GM23338 (cell line): Measurements from ENCODE around the gene TRPM2. TPM values are rescaled to one million over a fixed set of nuclear protein-coding genes. Genes with fewer than 3 reads are reported as not detected.

ENCODE experiments used
- ATAC-seq: fragments of 200-7000 bp; cut with Tn5 transposase; 3 replicates; pipeline ENCODE4 v1.9.1; 2020
- DNase-seq: peaks from one replicate; pipeline ENCODE4 v3.0.0-alpha.2; 2015; ENCODE audit warnings: low spot score
- H2AFZ ChIP-seq: fragments of 200-600 bp; sonication (generic); 2 replicates; pipeline ENCODE4 v1.8.0; 2016; ENCODE audit warnings: antibody characterized with exemption, mild to moderate bottlenecking, moderate library complexity
- H3F3A ChIP-seq: fragments of 200-600 bp; sonication (generic); replicated peaks from 2 replicates; pipeline ENCODE4 v1.8.0; 2017; ENCODE audit warnings: antibody characterized with exemption, mixed run types, low read depth
- H3K27ac ChIP-seq: fragments of 200-600 bp; sonication (generic); 2 replicates; pipeline ENCODE4 v1.6.1; 2016; ENCODE audit warnings: low read depth
- H3K27me3 ChIP-seq: fragments of 200-600 bp; sonication (generic); 2 replicates; pipeline ENCODE4 v1.8.0; 2016; ENCODE audit warnings: mild to moderate bottlenecking, mixed run types, moderate library complexity; ENCODE audit not compliant: insufficient read depth
- H3K36me3 ChIP-seq: fragments of 200-600 bp; sonication (generic); 2 replicates; pipeline ENCODE4 v1.8.0; 2016; ENCODE audit warnings: mild to moderate bottlenecking; ENCODE audit not compliant: insufficient read depth
- H3K4me1 ChIP-seq: fragments of 200-600 bp; sonication (generic); 2 replicates; pipeline ENCODE4 v1.8.0; 2016; ENCODE audit warnings: mild to moderate bottlenecking, moderate library complexity; ENCODE audit not compliant: insufficient read depth
- H3K4me2 ChIP-seq: fragments of 200-600 bp; sonication (generic); 2 replicates; pipeline ENCODE4 v1.7.1; 2017; ENCODE audit warnings: mixed run types
- H3K4me3 ChIP-seq: fragments of 200-600 bp; sonication (generic); 2 replicates; pipeline ENCODE4 v1.6.1; 2016; ENCODE audit warnings: mixed run types
- H3K79me2 ChIP-seq: fragments of 200-600 bp; sonication (generic); replicated peaks from 2 replicates; pipeline ENCODE4 v1.8.0; 2017; ENCODE audit warnings: mild to moderate bottlenecking; ENCODE audit not compliant: insufficient read depth
- H3K9me2 ChIP-seq: fragments of 200-600 bp; sonication (generic); 2 replicates; pipeline ENCODE4 v1.8.0; 2017; ENCODE audit not compliant: insufficient read depth
- H4K20me1 ChIP-seq: fragments of 200-600 bp; sonication (generic); replicated peaks from 2 replicates; pipeline ENCODE4 v1.8.0; 2017; ENCODE audit warnings: mild to moderate bottlenecking; ENCODE audit not compliant: insufficient read depth
- H3K27ac Mint-ChIP-seq: 2 replicates; pipeline ENCODE4 v1.8.0; 2020; ENCODE audit warnings: inconsistent platforms, mild to moderate bottlenecking, moderate library complexity, mixed read lengths
- H3K27me3 Mint-ChIP-seq: 3 replicates; pipeline ENCODE4 v1.8.0; 2022; ENCODE audit warnings: low read depth, mild to moderate bottlenecking, moderate library complexity, mixed read lengths, inconsistent platforms; ENCODE audit not compliant: insufficient read depth, poor library complexity
- H3K36me3 Mint-ChIP-seq: 3 replicates; pipeline ENCODE4 v1.8.0; 2021; ENCODE audit warnings: low read depth, mild to moderate bottlenecking, inconsistent platforms, moderate library complexity, mixed read lengths
- H3K4me1 Mint-ChIP-seq: 3 replicates; pipeline ENCODE4 v1.8.0; 2020; ENCODE audit warnings: mild to moderate bottlenecking, inconsistent platforms, mixed read lengths
- H3K4me3 Mint-ChIP-seq: 3 replicates; pipeline ENCODE4 v1.8.0; 2021; ENCODE audit warnings: moderate library complexity, mild to moderate bottlenecking, inconsistent platforms, mixed read lengths
- H3K9me3 Mint-ChIP-seq: 3 replicates; pipeline ENCODE4 v1.8.0; 2020; ENCODE audit warnings: moderate library complexity, mild to moderate bottlenecking, inconsistent platforms, mixed read lengths
- CREB1 ChIP-seq: fragments of 250-450 bp; sonication (Bioruptor Pico); IDR thresholded peaks from 2 replicates; pipeline ENCODE4 v1.5.0; 2020; ENCODE audit warnings: low read depth, mild to moderate bottlenecking, moderate library complexity
- CTCF ChIP-seq, 2 experiments: fragments of 200-600 bp in 1 of 2; sonication (generic) in 1 of 2; conservative IDR thresholded peaks; 2 replicates each; pipeline versions ENCODE4 v1.5.1 to v1.6.1; 2016 to 2017; ENCODE audit warnings: antibody characterized with exemption in 2 of 2, low read depth in 2 of 2, mild to moderate bottlenecking in 2 of 2, moderate library complexity in 1 of 2
- ETS1 ChIP-seq: IDR thresholded peaks from 2 replicates; pipeline ENCODE4 v1.6.1; 2016; ENCODE audit warnings: antibody characterized with exemption
- EZH2 ChIP-seq: fragments of 200-600 bp; sonication (generic); IDR thresholded peaks from one replicate; pipeline ENCODE4 v1.8.0; 2017; ENCODE audit warnings: antibody characterized with exemption, mild to moderate bottlenecking, low read depth; ENCODE audit not compliant: unreplicated experiment
- EZH2phosphoT487 ChIP-seq: fragments of 200-600 bp; sonication (generic); IDR thresholded peaks from one replicate; pipeline ENCODE4 v1.8.1; 2018; ENCODE audit warnings: antibody characterized with exemption; ENCODE audit not compliant: unreplicated experiment
- NANOG ChIP-seq: IDR thresholded peaks from 2 replicates; pipeline ENCODE4 v1.6.1; 2016; ENCODE audit warnings: antibody characterized with exemption, borderline replicate concordance
- POLR2AphosphoS5 ChIP-seq: IDR thresholded peaks from 2 replicates; pipeline ENCODE4 v1.6.1; 2016; ENCODE audit warnings: antibody characterized with exemption, low read depth
- ZNF331 ChIP-seq: fragments of 250-450 bp; sonication (Bioruptor Pico); IDR thresholded peaks from 2 replicates; pipeline ENCODE4 v1.5.0; 2020; ENCODE audit warnings: low read depth, mild to moderate bottlenecking, moderate library complexity
- ZNF462 ChIP-seq: fragments of 250-450 bp; sonication (Bioruptor Pico); IDR thresholded peaks from 2 replicates; pipeline ENCODE4 v1.5.0; 2020; ENCODE audit warnings: mild to moderate bottlenecking, moderate library complexity
- polyA plus RNA-seq: library from polyadenylated mRNA; unstranded; fragments of >200 nt; fragmentation: Nextera tagmentation; extraction: Ambion mirVana; gene quantifications from 2 replicates; pipeline ENCODE4 v1.2.1, GENCODE V29; 2016
- total RNA-seq: library from RNA; depleted of rRNA; stranded (reverse); fragments of >200 nt; shearing (Covaris generic); gene quantifications from 2 replicates; pipeline ENCODE4 v1.2.3, GENCODE V29; 2014

The TRPM2 gene
- total and polyA plus RNA-seq, 2 experiments from 2014 or later, result 0.53 to 0.83 TPM

GRCh38 chr21:44483288-44484237 is 130.1 kb downstream of the TRPM2 start:
- H3K27ac Mint-ChIP-seq, result no peak overlapping the region
- peaks cover 16% of the 10 kb centered on the region; the same call in 2 of the 3 replicates for H3K9me3 Mint-ChIP-seq
- Histone ChIP-seq H3K79me2 (peaks cover 14% of the 10 kb centered on the region), H3K9me2 (no peaks in the 10 kb centered on the region), H3F3A (no peaks in the 10 kb centered on the region), H3K27me3 (no peaks in the 10 kb centered on the region), H3K4me3 (no peak overlapping the region), H3K27ac (no peak overlapping the region), H2AFZ (peak overlapping the region; percentile 43; the same call in 1 of the 2 replicates), H4K20me1 (no peaks in the 10 kb centered on the region), H3K4me2 (no peak overlapping the region), H3K4me1 (peaks cover 6% of the 10 kb centered on the region; the same call in 1 of the 2 replicates), H3K36me3 (no peaks in the 10 kb centered on the region)
- TF ChIP-seq ZNF331 (CRISPR knock-in tag) (no peak), NANOG (no peak), EZH2 (no peak)
- H3K4me3 Mint-ChIP-seq, result no peak overlapping the region
- H3K36me3 Mint-ChIP-seq, result peaks cover 5% of the 10 kb centered on the region
- ATAC-seq (no peak), DNase-seq (no peak)
- H3K4me1 Mint-ChIP-seq, result peaks cover 14% of the 10 kb centered on the region
- H3K27me3 Mint-ChIP-seq, result peaks cover 4% of the 10 kb centered on the region

GRCh38 chr21:44484498-44485253 is 131.3 kb downstream of the TRPM2 start:
- Histone ChIP-seq H3K4me2 (0 out of 2 replicates have a peak overlapping the region, but pooled peaks have one; percentile 84), H4K20me1 (no peaks in the 10 kb centered on the region; the same call in 1 of the 2 replicates), H3K4me3 (no peak overlapping the region; the same call in 1 of the 2 replicates), H3K27ac (no peak overlapping the region), H3K36me3 (no peaks in the 10 kb centered on the region), H3F3A (no peaks in the 10 kb centered on the region), H3K79me2 (peaks cover 24% of the 10 kb centered on the region), H2AFZ (peak overlapping the region; percentile 61), H3K9me2 (no peaks in the 10 kb centered on the region), H3K4me1 (peaks cover 6% of the 10 kb centered on the region; the same call in 1 of the 2 replicates), H3K27me3 (no peaks in the 10 kb centered on the region)
- Mint-ChIP-seq H3K27ac (no peak overlapping the region), H3K4me1 (peaks cover 14% of the 10 kb centered on the region), H3K4me3 (peak overlapping the region; percentile 72; the same call in 2 of the 3 replicates), H3K27me3 (peaks cover 4% of the 10 kb centered on the region), H3K36me3 (peaks cover 5% of the 10 kb centered on the region; the same call in 2 of the 3 replicates), H3K9me3 (peaks cover 8% of the 10 kb centered on the region; the same call in 2 of the 3 replicates)
- ATAC-seq, result no peak; the same call in 2 of the 3 replicates
- no peak for DNase-seq
- no peak for TF ChIP-seq EZH2phosphoT487
- no peak for TF ChIP-seq ZNF331 (CRISPR knock-in tag)
- no peak for TF ChIP-seq CTCF (conservative IDR thresholded peaks at IDR 0.05; ENCODE audit: low read depth in 2 of 2)
- TF ChIP-seq ETS1, result no peak
- no peak for TF ChIP-seq CREB1 (CRISPR knock-in tag)
- TF ChIP-seq POLR2AphosphoS5, result no peak
- TF ChIP-seq ZNF462 (CRISPR knock-in tag), result no peak
